Trophoblast cell (in vitro differentiated cells and primary cell): ENCODE data around the gene GNAI2.
"Not testable (repeated sequence)": the region's sequence is repeated elsewhere in the genome, so short reads cannot be mapped to it uniquely, and the experiment has no call there.

Experiments
- DNase-seq, 2 donors: peaks; one replicate each; pipeline ENCODE4 v3.0.0-alpha.2; 2016
- H2AFZ ChIP-seq: 2 replicates; pipeline ENCODE4 v1.6.1; 2013; ENCODE audit warnings: low read length, moderate library complexity, mild to moderate bottlenecking; ENCODE audit not compliant: insufficient read depth, poor library complexity
- H2AK5ac ChIP-seq: 2 replicates; pipeline ENCODE4 v1.6.1; 2013; ENCODE audit warnings: mild to moderate bottlenecking, low read length
- H2BK120ac ChIP-seq: 2 replicates; pipeline ENCODE4 v1.6.1; 2013; ENCODE audit warnings: low read length, mild to moderate bottlenecking, moderate library complexity; ENCODE audit not compliant: insufficient read depth, poor library complexity
- H2BK12ac ChIP-seq: 2 replicates; pipeline ENCODE4 v1.6.1; 2013; ENCODE audit warnings: mild to moderate bottlenecking, low read length, moderate library complexity
- H2BK5ac ChIP-seq: 2 replicates; pipeline ENCODE4 v1.6.1; 2013; ENCODE audit warnings: low read length, low read depth, moderate library complexity, mild to moderate bottlenecking; ENCODE audit not compliant: poor library complexity
- H3K14ac ChIP-seq: 2 replicates; pipeline ENCODE4 v1.6.1; 2013; ENCODE audit warnings: mild to moderate bottlenecking, low read length
- H3K18ac ChIP-seq: 2 replicates; pipeline ENCODE4 v1.6.1; 2013; ENCODE audit warnings: mild to moderate bottlenecking, low read length
- H3K23ac ChIP-seq: 2 replicates; pipeline ENCODE4 v1.6.1; 2013; ENCODE audit warnings: low read length
- H3K27ac ChIP-seq: 2 replicates; pipeline ENCODE4 v1.5.1; 2013; ENCODE audit warnings: low read depth, mild to moderate bottlenecking, inconsistent platforms, low read length, moderate library complexity
- H3K27me3 ChIP-seq: 2 replicates; pipeline ENCODE4 v1.6.1; 2013; ENCODE audit warnings: inconsistent platforms, mild to moderate bottlenecking, low read length, moderate library complexity; ENCODE audit not compliant: insufficient read depth
- H3K36me3 ChIP-seq, 2 experiments: 1 replicate in 1 of 2; 2 replicates in 1 of 2; pipeline ENCODE4 v1.6.1; 2013; ENCODE audit warnings: low read length in 2 of 2, mild to moderate bottlenecking in 2 of 2, moderate library complexity in 1 of 2; ENCODE audit not compliant: insufficient read depth in 2 of 2, control insufficient read depth in 1 of 2
- H3K4ac ChIP-seq: 2 replicates; pipeline ENCODE4 v1.6.1; 2013; ENCODE audit warnings: low read depth, mild to moderate bottlenecking, low read length, moderate library complexity
- H3K4me1 ChIP-seq, 2 experiments: 1 replicate in 1 of 2; 2 replicates in 1 of 2; pipeline ENCODE4 v1.6.1; 2013; ENCODE audit warnings: low read length in 2 of 2, mild to moderate bottlenecking in 2 of 2, moderate library complexity in 1 of 2; ENCODE audit not compliant: insufficient read depth in 2 of 2, control insufficient read depth in 1 of 2
- H3K4me2 ChIP-seq: 2 replicates; pipeline ENCODE4 v1.6.1; 2013; ENCODE audit warnings: inconsistent platforms, mild to moderate bottlenecking, low read length, moderate library complexity
- H3K4me3 ChIP-seq: 2 replicates; pipeline ENCODE4 v1.5.1; 2013; ENCODE audit warnings: mild to moderate bottlenecking, low read depth, low read length, inconsistent platforms
- H3K79me1 ChIP-seq: one replicate; pipeline ENCODE4 v1.6.1; 2013; ENCODE audit warnings: low read length
- H3K79me2 ChIP-seq: 2 replicates; pipeline ENCODE4 v1.6.1; 2013; ENCODE audit warnings: low read length, mild to moderate bottlenecking; ENCODE audit not compliant: control insufficient read depth, insufficient read depth, poor library complexity
- H3K9ac ChIP-seq: 2 replicates; pipeline ENCODE4 v1.6.1; 2013; ENCODE audit warnings: mild to moderate bottlenecking, low read length
- H3K9me3 ChIP-seq: 2 replicates; pipeline ENCODE4 v1.6.1; 2013; ENCODE audit warnings: low read depth, mild to moderate bottlenecking, control low read depth, inconsistent platforms, low read length; ENCODE audit not compliant: insufficient read depth
- H4K12ac ChIP-seq: 2 replicates; pipeline ENCODE4 v1.6.1; 2013; ENCODE audit warnings: low read depth, mild to moderate bottlenecking, low read length, moderate library complexity
- H4K8ac ChIP-seq: 2 replicates; pipeline ENCODE4 v1.6.1; 2013; ENCODE audit warnings: low read depth, mild to moderate bottlenecking, low read length, moderate library complexity
- H4K91ac ChIP-seq: one replicate; pipeline ENCODE4 v1.6.1; 2013; ENCODE audit warnings: low read depth, mild to moderate bottlenecking, low read length, moderate library complexity
- WGBS: extraction: QIAGEN DNeasy Blood & Tissue Kit; methylation state at CpG from one replicate; pipeline ENCODE4 v1.1.7; 2013; ENCODE audit warnings: missing lambda C conversion rate; ENCODE audit not compliant: insufficient read length, insufficient coverage; ENCODE audit errors: extremely low coverage; 5-methylcytosine and 5-hydroxymethylcytosine counted together

The GNAI2 gene

DNA sequence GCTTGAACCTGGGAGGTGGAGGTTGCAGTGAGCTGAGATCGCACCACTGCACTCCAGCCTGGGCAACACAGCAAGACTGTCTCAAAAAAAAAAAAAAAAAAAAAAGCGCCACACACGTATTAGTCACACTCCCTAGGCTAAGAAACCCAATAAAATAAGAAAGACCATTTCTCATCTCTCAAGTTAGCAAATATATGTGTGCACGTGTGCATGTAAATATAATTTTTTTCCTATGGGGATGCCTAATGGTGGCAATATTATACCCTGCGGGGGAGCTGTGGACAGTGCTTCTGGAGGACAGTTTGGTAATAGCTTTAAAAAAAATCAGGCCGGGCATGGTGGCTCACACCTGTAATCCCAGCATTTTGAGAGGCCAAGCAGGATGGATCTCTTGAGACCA is 48.1 kb downstream of the GNAI2 start:
- H3K4me1 ChIP-seq, H2AFZ ChIP-seq, H3K4me2 ChIP-seq, H3K27me3 ChIP-seq, H3K4ac ChIP-seq, H2BK12ac ChIP-seq, H3K9ac ChIP-seq, H3K18ac ChIP-seq, H3K9me3 ChIP-seq, H3K79me2 ChIP-seq, H2BK120ac ChIP-seq, H2BK5ac ChIP-seq, H2AK5ac ChIP-seq, DNase-seq, H4K8ac ChIP-seq, H3K27ac ChIP-seq, H3K14ac ChIP-seq, H4K12ac ChIP-seq, H3K23ac ChIP-seq, H3K4me3 ChIP-seq, H3K79me1 ChIP-seq, H4K91ac ChIP-seq: not testable (repeated sequence)
- no CpG with 5 or more reads among the region's 6 CpGs for WGBS
- peaks cover 27 to 29% of the 10 kb centered on the region in 2 experiments for H3K36me3 ChIP-seq

- Histone ChIP-seq H3K36me3 (peaks cover 42 to 43% of the 10 kb centered on the region in 2 experiments), H4K8ac (no peak overlapping the region), H3K9me3 (peaks cover 7% of the 10 kb centered on the region), H3K4me1 (peaks cover 3 to 5% of the 10 kb centered on the region in 2 experiments), H3K9ac (no peak overlapping the region), H3K4ac (no peak overlapping the region), H3K18ac (no peak overlapping the region), H3K79me2 (peaks cover under 1% of the 10 kb centered on the region), H3K23ac (no peak overlapping the region), H4K91ac (no peak overlapping the region), H2AK5ac (no peak overlapping the region), H3K14ac (no peak overlapping the region), H3K27ac (no peak overlapping the region), H3K79me1 (peaks cover under 1% of the 10 kb centered on the region), H3K4me3 (no peak overlapping the region), H2BK120ac (no peak overlapping the region), H2BK12ac (no peak overlapping the region), H2BK5ac (no peak overlapping the region), H4K12ac (no peak overlapping the region), H2AFZ (no peak overlapping the region), H3K27me3 (no peaks in the 10 kb centered on the region), H3K4me2 (no peak overlapping the region)
- WGBS, result no CpG with 5 or more reads among the region's 28 CpGs
- no peak for DNase-seq
These were observed 50.6 kb downstream of the GNAI2 start for GRCh38 chr3:50286322-50287227.

- no peak for DNase-seq
- Histone ChIP-seq H3K79me1 (peaks cover 6% of the 10 kb centered on the region), H3K23ac (no peak overlapping the region), H4K12ac (no peak overlapping the region), H2BK120ac (no peak overlapping the region), H4K91ac (no peak overlapping the region), H4K8ac (no peak overlapping the region), H3K4ac (no peak overlapping the region), H2AFZ (no peak overlapping the region), H3K9ac (no peak overlapping the region), H3K27me3 (no peaks in the 10 kb centered on the region), H2AK5ac (no peak overlapping the region), H3K18ac (no peak overlapping the region), H2BK5ac (no peak overlapping the region), H2BK12ac (no peak overlapping the region), H3K4me3 (no peak overlapping the region), H3K27ac (no peak overlapping the region), H3K4me2 (no peak overlapping the region), H3K36me3 (peaks cover 42 to 43% of the 10 kb centered on the region in 2 experiments), H3K4me1 (peaks cover 3 to 7% of the 10 kb centered on the region in 2 experiments), H3K79me2 (peaks cover 4% of the 10 kb centered on the region), H3K14ac (no peak overlapping the region), H3K9me3 (peaks cover 7% of the 10 kb centered on the region)
- no CpG with 5 or more reads among the region's 1 CpG for WGBS
These were observed 51.3 kb downstream of the GNAI2 start for GRCh38 chr3:50287262-50287661.

GRCh38 chr3:50288387-50289007 is 52.5 kb downstream of the GNAI2 start:
- H3K4ac ChIP-seq, result no peak overlapping the region
- peaks cover 9% of the 10 kb centered on the region for H3K79me1 ChIP-seq
- H3K23ac ChIP-seq, result no peak overlapping the region
- DNase-seq, result no peak
- WGBS, result no CpG with 5 or more reads among the region's 23 CpGs
- H4K91ac ChIP-seq, result no peak overlapping the region
- no peak overlapping the region for H4K12ac ChIP-seq
- H3K14ac ChIP-seq, result no peak overlapping the region
- no peak overlapping the region for H2BK120ac ChIP-seq
- H2AK5ac ChIP-seq, result no peak overlapping the region
- H3K4me1 ChIP-seq, result peaks cover 6 to 10% of the 10 kb centered on the region in 2 experiments
- H3K36me3 ChIP-seq, result peaks cover 42 to 43% of the 10 kb centered on the region in 2 experiments
- H3K27ac ChIP-seq, result no peak overlapping the region
- no peak overlapping the region for H4K8ac ChIP-seq
- H2BK5ac ChIP-seq, result no peak overlapping the region
- no peak overlapping the region for H3K18ac ChIP-seq
- H3K4me3 ChIP-seq, result no peak overlapping the region
- H3K9me3 ChIP-seq, result peaks cover 7% of the 10 kb centered on the region
- no peak overlapping the region for H3K9ac ChIP-seq
- no peak overlapping the region for H2AFZ ChIP-seq
- peaks cover 4% of the 10 kb centered on the region for H3K79me2 ChIP-seq
- no peaks in the 10 kb centered on the region for H3K27me3 ChIP-seq
- H3K4me2 ChIP-seq, result no peak overlapping the region
- H2BK12ac ChIP-seq, result no peak overlapping the region
